Fibroblast of mammary gland (primary cell): ENCODE measurements around the gene WDPCP.
"Not testable (repeated sequence)": the region's sequence is repeated elsewhere in the genome, so short reads cannot be mapped to it uniquely, and the experiment has no call there.

Experiments
- DNase-seq: peaks from one replicate; pipeline ENCODE4 v3.0.0-alpha.2; 2010; ENCODE audit warnings: low read depth
- H3K4me3 ChIP-seq: 2 replicates; pipeline ENCODE4 v1.5.1; 2011; ENCODE audit warnings: low read depth, mild to moderate bottlenecking, low read length, moderate library complexity; ENCODE audit not compliant: control insufficient read depth
- CTCF ChIP-seq: conservative IDR thresholded peaks from 2 replicates; pipeline ENCODE4 v1.5.1; 2011; ENCODE audit warnings: low read depth, low read length, inconsistent platforms; ENCODE audit not compliant: control insufficient read depth, insufficient read depth

The WDPCP gene

GRCh38 chr2:63320669-63321068, 267.6 kb downstream of the WDPCP start:
- no peak overlapping the region for H3K4me3 ChIP-seq
- DNase-seq, result no peak
- TF ChIP-seq CTCF, result no peak

GRCh38 chr2:63310614-63311013, 277.7 kb downstream of the WDPCP start:
- TF ChIP-seq CTCF, result no peak
- DNase-seq, result no peak
- no peak overlapping the region for H3K4me3 ChIP-seq

GRCh38 chr2:63301481-63301880, 286.8 kb downstream of the WDPCP start:
- no peak overlapping the region for H3K4me3 ChIP-seq
- peak; percentile 10 for DNase-seq
- TF ChIP-seq CTCF, result no peak

GRCh38 chr2:63300835-63301234, 287.4 kb downstream of the WDPCP start:
- H3K4me3 ChIP-seq, result no peak overlapping the region
- TF ChIP-seq CTCF, result peak; percentile 6
- DNase-seq, result peak; percentile 3

- DNase-seq, result no peak
- no peak overlapping the region for H3K4me3 ChIP-seq
- TF ChIP-seq CTCF, result no peak
Measured at GRCh38 chr2:63287956-63288355, 300.3 kb downstream of the WDPCP start.

- DNase-seq, H3K4me3 ChIP-seq: not testable (repeated sequence)
Measured at GRCh38 chr2:63286520-63286919, 301.8 kb downstream of the WDPCP start.

GRCh38 chr2:63283273-63283672, 305.0 kb downstream of the WDPCP start:
- no peak for DNase-seq
- no peak for TF ChIP-seq CTCF
- H3K4me3 ChIP-seq, result no peak overlapping the region
